Mucosa of gallbladder (tissue), 1 donor: Measurements from ENCODE around the gene GJD4. TPM values are rescaled to one million over a fixed set of nuclear protein-coding genes. Genes with fewer than 3 reads are reported as not detected.

Experiments used
- DNase-seq: peaks from one replicate; pipeline ENCODE4 v3.0.0-alpha.2; 2020; ENCODE audit warnings: low spot score
- total RNA-seq: library from RNA; stranded (reverse); gene quantifications from one replicate; pipeline ENCODE4 v1.2.1, GENCODE V29; 2021
- donor health status: DM: no; HTN: no; CAD: no.

The GJD4 gene
- total RNA-seq, 1 donor from 2014 or later: not detected

- no peak for DNase-seq
Measured at GRCh38 chr10:35657621-35658020, 52.5 kb downstream of the GJD4 start.

Other genes with a start within 250 kb of the GJD4 start
- gene FZD8, start 37.0 kb downstream of the GJD4 start, total RNA-seq: 9.4 TPM